AG04450 (cell line): Measurements from ENCODE around the gene ACTN2. TPM values are rescaled to one million over a fixed set of nuclear protein-coding genes. Genes with fewer than 3 reads are reported as not detected.

ENCODE experiments used
- CTCF ChIA-PET: fragments of 300-600, 350-600 bp; formaldehyde crosslinking; extraction: SDS; loops from one replicate; lab custom pipeline; 2022; ENCODE audit warnings: antibody characterized with exemption, inconsistent platforms; lab: Charles Lee
- POLR2A ChIA-PET: fragments of 350-600 bp; formaldehyde crosslinking; extraction: SDS; loops from one replicate; lab custom pipeline; 2021; ENCODE audit warnings: antibody characterized with exemption, inconsistent platforms; lab: Yijun Ruan, JAX
- DNase-seq: peaks from one replicate; pipeline ENCODE4 v3.0.0-alpha.2; 2011; ENCODE audit warnings: low read depth, low spot score
- H3K27ac ChIP-seq: one replicate; pipeline ENCODE4 v1.5.1; 2012; ENCODE audit warnings: low read depth, low read length, control low read depth
- H3K27me3 ChIP-seq: one replicate; pipeline ENCODE4 v1.6.0; 2012; ENCODE audit warnings: low read length; ENCODE audit not compliant: control insufficient read depth, insufficient read depth
- H3K4me3 ChIP-seq: 2 replicates; pipeline ENCODE4 v1.5.1; 2011; ENCODE audit warnings: mild to moderate bottlenecking, low read depth, low read length, control low read depth
- H3K9me3 ChIP-seq: 2 replicates; pipeline ENCODE4 v1.5.1; 2012; ENCODE audit warnings: low read length; ENCODE audit not compliant: control insufficient read depth, insufficient read depth
- polyA plus RNA-seq: library from polyadenylated mRNA; depleted of rRNA; stranded (reverse); fragments of >200 nt; gene quantifications from 2 replicates; pipeline ENCODE4 v1.2.3, GENCODE V29; 2011
- TF ChIP-seq, protein P1 (sequence below): IDR thresholded peaks from 2 replicates; pipeline ENCODE4 v1.5.1; 2011; ENCODE audit warnings: low read depth, low read length, control low read depth, inconsistent platforms

ACTN2 gene
- polyA plus RNA-seq, 1 experiment = not detected

DNA sequence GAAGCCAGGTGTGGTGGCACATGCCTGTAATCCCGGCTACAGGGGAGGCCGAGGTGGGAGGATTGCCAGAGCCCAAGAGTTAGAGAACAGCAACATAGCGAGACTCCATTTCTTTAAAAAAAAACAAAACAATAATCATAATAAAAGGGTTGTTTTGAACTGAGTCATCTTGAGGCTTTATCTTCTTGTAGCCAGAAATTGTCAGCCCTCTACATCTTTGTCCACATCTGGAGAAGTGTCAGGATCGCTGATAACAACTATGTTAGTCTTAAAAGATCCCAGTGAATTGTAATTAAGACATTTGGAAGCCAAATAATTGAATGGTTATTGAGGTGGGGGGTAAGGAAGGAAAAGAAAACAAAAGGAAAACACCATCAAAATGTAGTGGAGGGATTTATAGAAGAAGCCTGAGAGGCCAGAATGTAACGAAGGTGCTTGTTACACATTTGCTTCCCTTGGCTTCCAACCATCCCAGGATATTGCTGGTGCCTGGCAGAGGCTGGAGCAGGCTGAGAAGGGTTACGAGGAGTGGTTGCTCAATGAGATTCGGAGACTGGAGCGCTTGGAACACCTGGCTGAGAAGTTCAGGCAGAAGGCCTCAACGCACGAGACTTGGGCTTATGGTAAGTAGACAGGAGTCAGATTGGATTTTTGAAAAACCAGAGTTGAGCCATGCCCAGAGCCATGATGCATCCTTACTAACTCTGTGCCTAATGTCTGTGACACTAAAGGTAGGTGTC, 56.3 kb downstream of the ACTN2 start:
- no peak overlapping the region for H3K4me3 ChIP-seq
- POLR2A ChIA-PET = no interaction called here
- TF ChIP-seq, protein P1, sequence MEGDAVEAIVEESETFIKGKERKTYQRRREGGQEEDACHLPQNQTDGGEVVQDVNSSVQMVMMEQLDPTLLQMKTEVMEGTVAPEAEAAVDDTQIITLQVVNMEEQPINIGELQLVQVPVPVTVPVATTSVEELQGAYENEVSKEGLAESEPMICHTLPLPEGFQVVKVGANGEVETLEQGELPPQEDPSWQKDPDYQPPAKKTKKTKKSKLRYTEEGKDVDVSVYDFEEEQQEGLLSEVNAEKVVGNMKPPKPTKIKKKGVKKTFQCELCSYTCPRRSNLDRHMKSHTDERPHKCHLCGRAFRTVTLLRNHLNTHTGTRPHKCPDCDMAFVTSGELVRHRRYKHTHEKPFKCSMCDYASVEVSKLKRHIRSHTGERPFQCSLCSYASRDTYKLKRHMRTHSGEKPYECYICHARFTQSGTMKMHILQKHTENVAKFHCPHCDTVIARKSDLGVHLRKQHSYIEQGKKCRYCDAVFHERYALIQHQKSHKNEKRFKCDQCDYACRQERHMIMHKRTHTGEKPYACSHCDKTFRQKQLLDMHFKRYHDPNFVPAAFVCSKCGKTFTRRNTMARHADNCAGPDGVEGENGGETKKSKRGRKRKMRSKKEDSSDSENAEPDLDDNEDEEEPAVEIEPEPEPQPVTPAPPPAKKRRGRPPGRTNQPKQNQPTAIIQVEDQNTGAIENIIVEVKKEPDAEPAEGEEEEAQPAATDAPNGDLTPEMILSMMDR = no peak
- H3K27ac ChIP-seq = no peak overlapping the region
- no peak for DNase-seq
- CTCF ChIA-PET = no interaction called here
- H3K9me3 ChIP-seq = peaks cover 4% of the 10 kb centered on the region; the same call in 1 of the 2 replicates
- no peaks in the 10 kb centered on the region for H3K27me3 ChIP-seq

DNA sequence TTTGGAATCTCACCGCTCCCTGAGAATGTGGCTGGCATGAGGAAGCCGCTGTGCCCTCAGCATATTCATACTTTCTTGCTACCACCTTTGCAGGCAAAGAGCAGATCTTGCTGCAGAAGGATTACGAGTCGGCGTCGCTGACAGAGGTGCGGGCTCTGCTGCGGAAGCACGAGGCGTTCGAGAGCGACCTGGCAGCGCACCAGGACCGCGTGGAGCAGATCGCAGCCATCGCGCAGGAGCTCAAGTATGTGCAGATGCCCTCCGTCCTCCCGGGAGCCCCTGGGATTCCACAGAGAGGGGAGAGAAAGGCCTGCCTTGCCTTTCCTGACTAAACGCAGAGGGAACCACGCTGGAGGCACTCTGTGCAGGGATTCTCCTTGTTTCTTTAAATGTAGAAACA, 58.2 kb downstream of the ACTN2 start:
- no peak for DNase-seq
- Histone ChIP-seq H3K9me3 (peaks cover 4% of the 10 kb centered on the region; the same call in 1 of the 2 replicates), H3K27ac (no peak overlapping the region), H3K27me3 (no peaks in the 10 kb centered on the region), H3K4me3 (no peak overlapping the region)
- ChIA-PET POLR2A (no interaction called here), CTCF (no interaction called here)
- TF ChIP-seq, protein P1 = no peak

DNA sequence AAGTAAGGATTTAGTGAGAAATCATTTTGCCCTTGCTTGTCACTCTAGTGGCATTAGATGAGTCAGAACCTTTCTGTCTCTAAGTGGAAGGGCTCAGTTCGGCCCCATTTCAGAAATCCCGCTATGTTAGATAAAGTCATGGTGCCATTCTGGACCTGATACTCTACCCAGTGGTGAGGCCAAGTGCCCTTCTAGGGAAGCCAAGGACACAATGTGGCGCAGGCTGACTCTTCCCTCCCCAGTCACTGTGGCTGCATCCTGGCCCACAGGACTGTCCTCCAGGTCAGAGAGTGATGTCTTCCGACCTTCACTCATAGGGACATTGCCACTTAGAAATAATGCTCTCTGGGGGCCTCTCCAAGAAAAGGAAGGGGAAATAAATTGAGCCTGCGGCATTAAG, 60.5 kb downstream of the ACTN2 start:
- TF ChIP-seq, protein P1 = no peak
- Histone ChIP-seq H3K9me3 (peaks cover 4% of the 10 kb centered on the region; the same call in 1 of the 2 replicates), H3K27ac (no peak overlapping the region), H3K27me3 (no peaks in the 10 kb centered on the region), H3K4me3 (no peak overlapping the region)
- no peak for DNase-seq
- ChIA-PET POLR2A (no interaction called here), CTCF (interaction anchor here (0.8 kb wide), 1 partner anchor 13 kb away, joined by 3 read pairs; no protein-coding TSS in a partner anchor)

DNA sequence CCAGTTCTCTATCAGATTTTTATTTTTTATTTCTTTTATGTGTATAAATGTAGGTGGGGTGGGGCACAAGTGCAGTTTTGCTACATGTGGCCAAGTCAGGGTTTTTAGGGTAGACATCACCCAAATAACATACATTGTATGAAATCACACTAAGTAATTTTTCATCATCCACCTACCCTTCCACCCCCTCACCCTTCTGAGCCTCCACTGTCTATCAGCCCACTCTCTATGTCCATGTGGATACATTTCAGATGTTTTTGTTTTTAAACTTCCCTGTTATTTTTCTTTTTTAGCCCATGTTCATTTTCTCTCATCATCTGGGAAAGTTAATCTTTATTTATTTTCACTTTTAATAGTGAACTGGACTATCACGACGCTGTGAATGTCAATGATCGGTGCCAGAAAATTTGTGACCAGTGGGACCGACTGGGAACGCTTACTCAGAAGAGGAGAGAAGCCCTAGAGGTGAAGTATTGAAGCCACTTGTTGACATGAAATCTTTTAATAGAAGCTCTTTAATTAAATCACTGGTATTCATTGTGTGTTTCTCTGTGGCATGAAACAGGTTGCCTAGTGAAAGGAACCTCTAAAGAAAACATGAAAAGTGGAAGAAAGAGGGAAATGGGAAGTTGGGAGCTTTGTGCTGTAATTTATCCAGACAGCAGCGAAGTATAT, 61.1 kb downstream of the ACTN2 start:
- CTCF ChIA-PET = interaction anchor here (2.9 kb wide), 1 partner anchor 12 kb away, joined by 15 read pairs; no protein-coding TSS in a partner anchor
- H3K4me3 ChIP-seq = no peak overlapping the region
- no peaks in the 10 kb centered on the region for H3K27me3 ChIP-seq
- H3K9me3 ChIP-seq = peaks cover 4% of the 10 kb centered on the region; the same call in 1 of the 2 replicates
- POLR2A ChIA-PET = no interaction called here
- no peak for DNase-seq
- TF ChIP-seq, protein P1 = no peak
- no peak overlapping the region for H3K27ac ChIP-seq
